MCF 10A (cell line): ENCODE results near the gene IFT20. TPM values are rescaled to one million over a fixed set of nuclear protein-coding genes. Genes with fewer than 3 reads are reported as not detected.

Source experiments
- BruUV-seq: library from RNA; stranded (reverse); fragments of 400-500 nt; replicated peaks from 2 replicates; lab custom pipeline; 2021; lab: Mats Ljungman, UMichigan
- CTCF ChIA-PET: fragments of 300-600 bp; sonication (Branson Sonifier 250); formaldehyde crosslinking; extraction: SDS; loops from one replicate; lab custom pipeline; 2021; ENCODE audit warnings: antibody characterized with exemption, inconsistent platforms; lab: Yijun Ruan, JAX
- POLR2A ChIA-PET: fragments of 300-600, 350-650 bp; sonication (Branson Sonifier 250); formaldehyde crosslinking; extraction: SDS; loops from one replicate; lab custom pipeline; 2020; ENCODE audit warnings: antibody characterized with exemption, inconsistent platforms; lab: Yijun Ruan, JAX
- DNase-seq: peaks from one replicate; pipeline ENCODE4 v3.0.0-alpha.2; 2018; ENCODE audit not compliant: unreplicated experiment
- H3K27ac Mint-ChIP-seq: one replicate; pipeline ENCODE4 v1.8.0; 2022; ENCODE audit warnings: mild to moderate bottlenecking, low read depth, mixed read lengths; ENCODE audit not compliant: unreplicated experiment
- H3K27me3 Mint-ChIP-seq: one replicate; pipeline ENCODE4 v1.8.0; 2022; ENCODE audit warnings: mixed read lengths; ENCODE audit not compliant: insufficient read depth, unreplicated experiment
- H3K36me3 Mint-ChIP-seq: one replicate; pipeline ENCODE4 v1.8.0; 2022; ENCODE audit warnings: mild to moderate bottlenecking, moderate library complexity, mixed read lengths; ENCODE audit not compliant: insufficient read depth, unreplicated experiment
- H3K4me1 Mint-ChIP-seq: one replicate; pipeline ENCODE4 v1.8.0; 2022; ENCODE audit warnings: mixed read lengths; ENCODE audit not compliant: insufficient read depth, unreplicated experiment
- H3K4me3 Mint-ChIP-seq: one replicate; pipeline ENCODE4 v1.8.0; 2022; ENCODE audit warnings: mild to moderate bottlenecking, moderate library complexity, mixed read lengths; ENCODE audit not compliant: unreplicated experiment
- H3K9me3 Mint-ChIP-seq: one replicate; pipeline ENCODE4 v1.8.0; 2022; ENCODE audit warnings: mixed read lengths; ENCODE audit not compliant: unreplicated experiment
- CTCF ChIP-seq: fragments of 200-600 bp; IDR thresholded peaks from one replicate; pipeline ENCODE4 v1.8.0; 2022; ENCODE audit warnings: antibody characterized with exemption, mild to moderate bottlenecking; ENCODE audit not compliant: unreplicated experiment
- intact Hi-C: fragments of 100-400 bp; cut with micrococcal nuclease; formaldehyde crosslinking; loops from 2 replicates; pipeline ENCODE4 v1.14.1; 2022
- microRNA-seq: library from miRNA; unstranded; fragments of <30 nt; microRNA quantifications from one replicate; pipeline ENCODE4 v1.2.0, GENCODE V29; 2022
- total RNA-seq: library from RNA; stranded (reverse); gene quantifications from 2 replicates; pipeline ENCODE4 v1.2.3, GENCODE V29; 2022

IFT20 gene
- total RNA-seq, 1 experiment from 2014 or later, result 29.3 TPM

GRCh38 chr17:28282596-28282995, 52.7 kb downstream of the IFT20 start:
- H3K36me3 Mint-ChIP-seq, result no peaks in the 10 kb centered on the region
- H3K4me1 Mint-ChIP-seq, result peaks cover 28% of the 10 kb centered on the region
- ChIA-PET CTCF (interaction anchor here (0.6 to 1.2 kb wide), 3 partner anchors 10 to 51 kb away, joined by 3 read pairs; no protein-coding TSS in a partner anchor), POLR2A (interaction anchor here (0.6 to 4.2 kb wide), 5 partner anchors 17 to 224 kb away, joined by 3 to 29 read pairs (median 7); partner anchors contain the start of genes FOXN1, IFT20, TMEM97 and TNFAIP1)
- H3K9me3 Mint-ChIP-seq, result no peaks in the 10 kb centered on the region
- TF ChIP-seq CTCF, result no peak
- peak overlapping the region; percentile 90 for H3K27ac Mint-ChIP-seq
- H3K27me3 Mint-ChIP-seq, result no peaks in the 10 kb centered on the region
- DNase-seq, result peak; percentile 92
- intact Hi-C loops, result no loop called here
- no TSS peak for BruUV-seq
- peak overlapping the region; percentile 17 for H3K4me3 Mint-ChIP-seq

- POLR2A ChIA-PET, result interaction anchor here (0.7 to 4.2 kb wide), 7 partner anchors 10 to 125 kb away, joined by 3 to 29 read pairs (median 4); partner anchors contain the start of genes IFT20, SLC46A1, TMEM97 and TNFAIP1
- Mint-ChIP-seq H3K36me3 (no peaks in the 10 kb centered on the region), H3K4me3 (no peak overlapping the region), H3K9me3 (no peaks in the 10 kb centered on the region), H3K4me1 (peaks cover 28% of the 10 kb centered on the region), H3K27ac (no peak overlapping the region), H3K27me3 (peaks cover 12% of the 10 kb centered on the region)
- CTCF ChIA-PET, result interaction anchor here (0.6 to 1.2 kb wide), 7 partner anchors 13 to 215 kb away, joined by 3 to 4 read pairs (median 3); partner anchors contain the start of gene POLDIP2
- no TSS peak for BruUV-seq
- TF ChIP-seq CTCF, result no peak
- intact Hi-C loops, result no loop called here
- no peak for DNase-seq
Measured at GRCh38 chr17:28280826-28281225, 54.4 kb downstream of the IFT20 start.

GRCh38 chr17:28279411-28279810, 55.9 kb downstream of the IFT20 start:
- Mint-ChIP-seq H3K36me3 (no peaks in the 10 kb centered on the region), H3K4me3 (no peak overlapping the region), H3K4me1 (peaks cover 34% of the 10 kb centered on the region), H3K27ac (no peak overlapping the region), H3K9me3 (no peaks in the 10 kb centered on the region), H3K27me3 (peaks cover 26% of the 10 kb centered on the region)
- no TSS peak for BruUV-seq
- no peak for DNase-seq
- TF ChIP-seq CTCF, result no peak
- ChIA-PET POLR2A (interaction anchor here (0.8 to 1.6 kb wide), 5 partner anchors 10 to 78 kb away, joined by 3 to 6 read pairs (median 5); partner anchors contain the start of genes IFT20, POLDIP2 and TNFAIP1), CTCF (interaction anchor here (0.7 to 1.2 kb wide), 2 partner anchors 9 to 39 kb away, joined by 3 to 4 read pairs; no protein-coding TSS in a partner anchor)
- intact Hi-C loops, result loop anchor here (2.0 kb wide), 1 partner anchor 19 kb away; no protein-coding TSS in a partner anchor

Small RNA genes within 50 kb of the gene (microRNA-seq; reads per million reads assigned to microRNA genes)
- gene MIR4723, result 1.6 reads per million, percentile 10 among the genes with 10 or more reads in this experiment

Other genes with a start within 250 kb of the IFT20 start
- gene TMEM97, start 16.3 kb downstream of the IFT20 start, total RNA-seq, result 8.6 and 12.1 TPM in 2 replicates
- gene TNFAIP1, start 289 bp upstream of the IFT20 start, total RNA-seq, result 61.7 and 65.0 TPM in 2 replicates
- 84.0 and 105 TPM in 2 replicates for gene POLDIP2, start 22.1 kb upstream of the IFT20 start, total RNA-seq
- gene SEBOX, start 29.7 kb upstream of the IFT20 start, total RNA-seq, result not detected in 2 replicates
- gene VTN, start 34.8 kb upstream of the IFT20 start, total RNA-seq, result not detected in 2 replicates
- gene SARM1, start 36.2 kb upstream of the IFT20 start, total RNA-seq, result 0.63 and 1.0 TPM in 2 replicates
- 18.4 and 20.1 TPM in 2 replicates for gene SLC46A1, start 70.7 kb upstream of the IFT20 start, total RNA-seq
- gene SLC13A2, start 138.2 kb upstream of the IFT20 start, total RNA-seq, result not detected in 2 replicates
- not detected in 2 replicates for gene FOXN1, start 170.9 kb upstream of the IFT20 start, total RNA-seq
- gene UNC119, start 217.2 kb upstream of the IFT20 start, total RNA-seq, result 12.5 and 13.7 TPM in 2 replicates
- 50.5 and 56.1 TPM in 2 replicates for gene PIGS, start 236.1 kb upstream of the IFT20 start, total RNA-seq
- gene ALDOC, start 241.4 kb upstream of the IFT20 start, total RNA-seq, result 2.4 and 6.0 TPM in 2 replicates